Colonic mucosa (tissue), 4 donors: ENCODE data around the gene VAV2. TPM values are rescaled to one million over a fixed set of nuclear protein-coding genes. Genes with fewer than 3 reads are reported as not detected.

Experiments used
- DNase-seq: peaks from one replicate; pipeline ENCODE4 v3.0.0-alpha.2; 2020
- H3K27ac ChIP-seq: fragments of 200-600 bp; one replicate; pipeline ENCODE4 v1.8.0; 2021
- H3K27me3 ChIP-seq: fragments of 200-600 bp; one replicate; pipeline ENCODE4 v1.8.0; 2021
- H3K36me3 ChIP-seq: fragments of 200-600 bp; one replicate; pipeline ENCODE4 v1.8.0; 2021
- H3K4me1 ChIP-seq: fragments of 200-600 bp; one replicate; pipeline ENCODE4 v1.8.0; 2021; ENCODE audit warnings: mild to moderate bottlenecking
- H3K4me3 ChIP-seq: fragments of 200-600 bp; one replicate; pipeline ENCODE4 v1.8.0; 2021
- H3K9ac ChIP-seq, 2 donors: one replicate each; pipeline ENCODE4 v1.7.0; 2013; ENCODE audit warnings: control low read depth in 2 of 2, low read depth in 2 of 2, low read length in 2 of 2
- H3K9me3 ChIP-seq: fragments of 200-600 bp; one replicate; pipeline ENCODE4 v1.8.0; 2021
- intact Hi-C: fragments of 100-400 bp; cut with DNase I; formaldehyde crosslinking; loops from one replicate; pipeline ENCODE4 v1.14.1; 2022
- total RNA-seq, 2 donors: library from RNA; stranded (reverse); fragmentation: NEBNext Ultra II Directional in 1 of 2; extraction: Animal tissue kit (Norgen Biotek cat#: 25700) in 1 of 2; gene quantifications; one replicate each; pipeline ENCODE4 v1.2.1, GENCODE V29; 2021
- TF ChIP-seq, protein P1 (sequence below): fragments of 200-600 bp; IDR thresholded peaks from one replicate; pipeline ENCODE4 v1.8.0; 2022; ENCODE audit warnings: antibody characterized with exemption, mild to moderate bottlenecking
- donor health status: healthy.
- donor health status: DM: no; HTN: no; CAD: no.
- donor health status: DM: no; HTN: no; CAD: no.

Gene VAV2
- total RNA-seq, 2 donors from 2014 or later, result 30.7 to 45.1 TPM

DNA sequence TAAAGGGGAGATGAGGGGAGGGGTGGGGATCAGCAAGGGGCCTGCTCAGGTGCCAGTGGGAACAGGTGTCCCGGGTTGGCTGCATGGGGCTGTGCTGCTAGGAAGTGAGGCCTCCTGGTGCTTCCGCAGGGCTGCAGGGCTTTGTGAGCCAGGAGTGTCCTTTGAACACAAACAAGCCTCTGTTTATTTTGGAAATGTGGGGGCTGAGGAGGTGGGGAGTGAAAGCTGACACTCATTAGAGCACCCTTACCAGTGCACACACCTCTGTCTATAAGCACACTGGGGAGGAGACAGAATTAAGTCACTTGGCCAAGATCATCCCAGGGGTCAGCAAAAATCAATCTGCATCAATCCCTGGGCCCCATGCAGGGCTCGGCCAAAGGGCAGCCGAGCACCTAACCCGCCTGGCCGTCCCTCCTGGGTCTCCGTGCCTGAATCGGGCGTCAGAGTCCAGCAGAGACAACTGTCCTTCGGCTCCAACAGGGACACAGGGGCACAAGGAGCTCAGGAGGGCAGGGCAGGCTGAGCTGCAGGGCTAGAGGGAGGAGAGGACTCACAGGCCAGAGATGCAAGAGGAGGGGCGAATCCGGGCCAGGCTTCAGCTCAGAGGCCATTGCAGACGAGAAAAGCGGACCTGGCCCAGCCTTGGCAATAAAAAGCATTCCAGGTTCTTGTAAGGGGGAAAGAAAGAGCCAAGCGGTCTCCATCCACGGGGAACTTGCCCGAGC is 99.8 kb downstream of the VAV2 start:
- H3K36me3 ChIP-seq, result no peaks in the 10 kb centered on the region
- intact Hi-C loops, result no loop called here

DNA sequence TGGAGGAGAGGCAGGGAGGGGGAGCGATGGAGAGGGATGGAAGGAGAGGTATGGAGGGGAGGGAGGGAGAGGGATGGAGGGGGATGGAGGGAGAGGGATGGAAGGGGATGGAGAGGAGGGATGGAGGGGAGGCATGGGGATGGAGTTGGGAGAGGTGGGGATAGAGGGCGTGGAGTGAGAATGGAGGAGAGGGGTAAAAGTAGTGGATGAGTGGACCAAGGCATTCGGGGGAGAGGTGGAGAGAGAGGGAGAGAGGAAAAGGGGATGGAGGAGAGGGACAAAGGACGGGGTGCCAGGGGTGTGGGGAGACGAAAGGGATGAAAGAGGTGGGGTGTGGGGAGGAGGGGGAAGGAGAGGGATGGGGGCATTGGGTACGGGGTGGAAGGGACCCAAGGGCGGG is 100.4 kb downstream of the VAV2 start:
- no peaks in the 10 kb centered on the region for H3K36me3 ChIP-seq
- TF ChIP-seq, protein P1, sequence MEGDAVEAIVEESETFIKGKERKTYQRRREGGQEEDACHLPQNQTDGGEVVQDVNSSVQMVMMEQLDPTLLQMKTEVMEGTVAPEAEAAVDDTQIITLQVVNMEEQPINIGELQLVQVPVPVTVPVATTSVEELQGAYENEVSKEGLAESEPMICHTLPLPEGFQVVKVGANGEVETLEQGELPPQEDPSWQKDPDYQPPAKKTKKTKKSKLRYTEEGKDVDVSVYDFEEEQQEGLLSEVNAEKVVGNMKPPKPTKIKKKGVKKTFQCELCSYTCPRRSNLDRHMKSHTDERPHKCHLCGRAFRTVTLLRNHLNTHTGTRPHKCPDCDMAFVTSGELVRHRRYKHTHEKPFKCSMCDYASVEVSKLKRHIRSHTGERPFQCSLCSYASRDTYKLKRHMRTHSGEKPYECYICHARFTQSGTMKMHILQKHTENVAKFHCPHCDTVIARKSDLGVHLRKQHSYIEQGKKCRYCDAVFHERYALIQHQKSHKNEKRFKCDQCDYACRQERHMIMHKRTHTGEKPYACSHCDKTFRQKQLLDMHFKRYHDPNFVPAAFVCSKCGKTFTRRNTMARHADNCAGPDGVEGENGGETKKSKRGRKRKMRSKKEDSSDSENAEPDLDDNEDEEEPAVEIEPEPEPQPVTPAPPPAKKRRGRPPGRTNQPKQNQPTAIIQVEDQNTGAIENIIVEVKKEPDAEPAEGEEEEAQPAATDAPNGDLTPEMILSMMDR, result no peak
- no peak for DNase-seq
- no peak overlapping the region for H3K9ac ChIP-seq
- no peaks in the 10 kb centered on the region for H3K9me3 ChIP-seq
- no peak overlapping the region for H3K4me3 ChIP-seq
- intact Hi-C loops, result no loop called here
- no peaks in the 10 kb centered on the region for H3K27me3 ChIP-seq
- no peaks in the 10 kb centered on the region for H3K4me1 ChIP-seq
- no peak overlapping the region for H3K27ac ChIP-seq

More for the DNA sequence above, 99.8 kb downstream of the VAV2 start:
- Histone ChIP-seq H3K4me3 (no peak overlapping the region), H3K27ac (no peak overlapping the region), H3K9ac (no peak overlapping the region), H3K4me1 (no peaks in the 10 kb centered on the region), H3K27me3 (no peaks in the 10 kb centered on the region), H3K9me3 (no peaks in the 10 kb centered on the region)
- TF ChIP-seq, protein P1, result no peak
- peak; percentile 52 for DNase-seq

DNA sequence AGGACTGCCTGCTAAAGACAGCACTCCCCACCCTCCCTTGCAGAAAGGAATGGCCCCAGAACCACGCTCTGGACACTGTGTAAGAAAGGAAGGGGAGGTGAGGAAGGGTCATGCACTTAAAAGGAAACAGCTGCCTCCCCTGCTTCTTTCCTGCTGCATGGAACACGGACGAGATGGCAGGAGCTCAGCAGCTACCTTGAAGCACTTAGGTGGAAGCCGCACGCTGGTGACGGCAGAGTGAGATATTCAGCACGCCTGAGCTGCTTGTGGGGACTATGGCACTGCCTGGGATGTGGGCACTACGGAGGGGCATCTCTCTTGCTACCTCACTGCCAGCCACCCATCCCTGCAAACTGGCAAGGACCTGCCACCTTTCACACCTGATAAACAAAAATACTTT is 101.5 kb downstream of the VAV2 start:
- H3K9me3 ChIP-seq, result no peaks in the 10 kb centered on the region
- TF ChIP-seq, protein P1, result no peak
- intact Hi-C loops, result no loop called here
- no peak overlapping the region for H3K4me3 ChIP-seq
- H3K4me1 ChIP-seq, result no peaks in the 10 kb centered on the region
- no peaks in the 10 kb centered on the region for H3K36me3 ChIP-seq
- no peak overlapping the region for H3K27ac ChIP-seq
- no peaks in the 10 kb centered on the region for H3K27me3 ChIP-seq
- H3K9ac ChIP-seq, result no peak overlapping the region
- no peak for DNase-seq

DNA sequence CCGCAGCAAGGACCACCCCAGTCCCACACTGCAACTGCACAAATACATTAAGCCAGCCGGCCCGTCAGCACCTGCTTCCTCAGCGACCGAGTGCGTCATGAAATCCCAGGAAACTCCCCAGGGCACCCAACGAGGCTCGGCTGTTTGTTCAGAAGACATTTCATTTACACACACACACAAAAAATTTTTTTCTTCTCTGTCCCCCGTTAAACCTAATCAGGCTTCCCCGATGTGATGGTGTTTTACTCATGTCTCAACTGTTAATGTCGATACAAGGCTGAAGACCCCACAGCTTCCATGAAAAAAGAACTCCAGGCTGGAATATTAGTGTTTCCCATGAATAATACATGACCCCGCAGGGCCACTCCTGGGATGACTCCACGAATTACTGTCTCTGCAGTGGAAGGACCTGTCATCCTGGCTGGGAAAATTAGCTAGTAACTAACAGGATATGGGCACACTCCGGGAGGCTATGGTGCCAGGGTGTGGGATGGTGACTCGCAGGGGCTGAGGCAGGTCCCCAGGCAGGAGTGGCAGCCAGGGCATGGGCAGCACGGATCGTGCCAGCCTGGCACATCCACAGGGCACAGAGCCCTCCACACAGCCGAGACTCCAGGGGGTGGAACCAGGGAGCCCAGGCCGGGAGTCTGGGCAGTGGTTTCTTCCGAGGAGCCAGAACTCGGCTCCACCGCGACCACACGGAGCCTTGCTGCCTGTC is 102.4 kb downstream of the VAV2 start:
- no peaks in the 10 kb centered on the region for H3K27me3 ChIP-seq
- no peaks in the 10 kb centered on the region for H3K9me3 ChIP-seq
- intact Hi-C loops, result no loop called here
- no peak overlapping the region for H3K27ac ChIP-seq
- TF ChIP-seq, protein P1, result no peak
- DNase-seq, result no peak
- H3K4me3 ChIP-seq, result no peak overlapping the region
- H3K4me1 ChIP-seq, result no peaks in the 10 kb centered on the region
- no peak overlapping the region for H3K9ac ChIP-seq
- H3K36me3 ChIP-seq, result no peaks in the 10 kb centered on the region

DNA sequence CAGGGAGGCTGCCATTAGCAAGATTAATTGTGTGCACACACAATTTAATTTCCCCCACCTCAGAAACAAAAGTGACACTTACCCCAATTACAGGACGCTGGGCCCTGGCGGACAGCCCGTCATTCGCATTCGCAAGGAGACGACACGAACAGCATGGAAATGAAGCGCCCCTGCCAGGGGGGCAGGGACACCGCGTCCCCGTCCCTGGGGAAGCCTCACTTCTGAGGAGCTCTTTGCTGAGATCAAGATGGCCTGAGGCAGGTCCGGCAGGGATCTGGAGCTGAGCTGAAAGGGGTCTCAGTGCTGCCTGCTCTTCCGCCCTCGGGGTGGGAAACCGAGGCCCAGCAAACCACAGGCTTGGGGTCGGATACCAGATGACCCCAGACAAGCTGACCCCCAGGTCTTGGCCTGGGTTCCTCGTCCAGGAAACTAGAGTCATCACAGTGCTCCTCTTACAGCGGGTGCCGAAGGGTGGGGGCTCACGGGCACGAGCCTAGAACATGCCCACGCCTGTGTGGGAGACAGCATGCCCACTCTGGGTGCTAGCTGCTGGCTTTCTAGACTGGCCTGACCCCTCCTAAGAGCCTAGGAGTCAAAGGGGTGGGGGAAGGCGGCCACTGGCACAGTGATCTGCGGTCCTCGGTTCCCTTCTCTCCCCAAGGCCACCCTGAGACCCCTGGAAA is 103.2 kb downstream of the VAV2 start:
- H3K9me3 ChIP-seq, result no peaks in the 10 kb centered on the region
- H3K4me1 ChIP-seq, result no peaks in the 10 kb centered on the region
- TF ChIP-seq, protein P1, result no peak
- no peaks in the 10 kb centered on the region for H3K27me3 ChIP-seq
- H3K27ac ChIP-seq, result no peak overlapping the region
- DNase-seq, result no peak
- H3K9ac ChIP-seq, result no peak overlapping the region
- intact Hi-C loops, result no loop called here
- no peaks in the 10 kb centered on the region for H3K36me3 ChIP-seq
- H3K4me3 ChIP-seq, result no peak overlapping the region
